ENCODE results near the gene TUBGCP3.

TUBGCP3 gene

DNA sequence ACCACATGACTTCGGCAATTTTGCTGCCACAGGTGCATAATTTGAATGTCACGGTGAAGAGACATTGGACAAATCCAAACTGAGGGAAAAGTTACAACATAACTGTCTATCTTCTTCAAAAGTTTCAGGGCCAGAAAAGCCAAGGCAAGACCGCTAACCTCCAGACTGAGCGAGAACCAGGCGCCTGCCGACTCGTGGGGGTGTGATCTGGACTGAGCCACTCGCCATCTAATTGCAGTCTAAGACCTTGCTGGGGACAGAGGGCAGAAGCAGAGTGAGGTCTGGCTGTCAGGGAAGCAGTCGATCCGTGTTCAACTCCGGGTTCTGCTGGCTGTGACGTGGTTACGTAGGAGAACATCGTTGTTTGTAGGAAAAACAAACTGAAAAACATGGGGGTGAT is 123.2 kb downstream of the TUBGCP3 start:
- Histone ChIP-seq H3K27me3 (no peaks in the 10 kb centered on the region), H3K4me1 (ENCODE audit: control insufficient read depth in 1 of 2, insufficient read depth in 1 of 2, low read depth in 1 of 2, low read length in 1 of 2) (no peaks in the 10 kb centered on the region), H3K36me3 (no peaks in the 10 kb centered on the region), H3K4me3 (ENCODE audit: low read depth in 1 of 2, low read length in 1 of 2) (no peak overlapping the region), H3K27ac (no peak overlapping the region), H3K9me3 (no peaks in the 10 kb centered on the region)
- TF ChIP-seq, protein P1, sequence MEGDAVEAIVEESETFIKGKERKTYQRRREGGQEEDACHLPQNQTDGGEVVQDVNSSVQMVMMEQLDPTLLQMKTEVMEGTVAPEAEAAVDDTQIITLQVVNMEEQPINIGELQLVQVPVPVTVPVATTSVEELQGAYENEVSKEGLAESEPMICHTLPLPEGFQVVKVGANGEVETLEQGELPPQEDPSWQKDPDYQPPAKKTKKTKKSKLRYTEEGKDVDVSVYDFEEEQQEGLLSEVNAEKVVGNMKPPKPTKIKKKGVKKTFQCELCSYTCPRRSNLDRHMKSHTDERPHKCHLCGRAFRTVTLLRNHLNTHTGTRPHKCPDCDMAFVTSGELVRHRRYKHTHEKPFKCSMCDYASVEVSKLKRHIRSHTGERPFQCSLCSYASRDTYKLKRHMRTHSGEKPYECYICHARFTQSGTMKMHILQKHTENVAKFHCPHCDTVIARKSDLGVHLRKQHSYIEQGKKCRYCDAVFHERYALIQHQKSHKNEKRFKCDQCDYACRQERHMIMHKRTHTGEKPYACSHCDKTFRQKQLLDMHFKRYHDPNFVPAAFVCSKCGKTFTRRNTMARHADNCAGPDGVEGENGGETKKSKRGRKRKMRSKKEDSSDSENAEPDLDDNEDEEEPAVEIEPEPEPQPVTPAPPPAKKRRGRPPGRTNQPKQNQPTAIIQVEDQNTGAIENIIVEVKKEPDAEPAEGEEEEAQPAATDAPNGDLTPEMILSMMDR (IDR thresholded peaks at IDR 0.05), result no peak

DNA sequence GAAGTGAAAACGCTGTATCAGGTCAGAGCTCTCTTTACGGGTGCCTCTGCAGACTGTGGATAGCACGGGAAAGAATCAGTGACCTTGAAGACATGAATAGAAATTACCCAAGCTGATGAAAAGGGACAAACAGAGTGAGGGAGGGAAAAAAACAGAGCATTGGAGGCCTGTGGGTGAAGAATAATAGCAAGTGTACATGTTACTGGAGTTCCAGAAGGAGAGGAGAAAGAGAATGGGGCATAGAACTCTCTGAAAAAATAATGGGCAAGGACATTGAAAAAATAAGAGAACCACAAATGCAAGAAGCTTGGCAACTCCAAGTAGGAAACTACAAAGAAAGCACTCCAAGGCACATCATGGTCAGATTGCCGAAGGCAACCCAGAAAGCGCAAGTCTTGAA is 125.5 kb downstream of the TUBGCP3 start:
- TF ChIP-seq, protein P1 (IDR thresholded peaks at IDR 0.05), result no peak
- H3K9me3 ChIP-seq, result no peaks in the 10 kb centered on the region
- no peaks in the 10 kb centered on the region for H3K36me3 ChIP-seq
- no peaks in the 10 kb centered on the region for H3K27me3 ChIP-seq
- no peaks in the 10 kb centered on the region for H3K4me1 ChIP-seq (ENCODE audit: control insufficient read depth in 1 of 2, insufficient read depth in 1 of 2, low read depth in 1 of 2, low read length in 1 of 2)
- H3K27ac ChIP-seq, result no peak overlapping the region
- no peak overlapping the region for H3K4me3 ChIP-seq (ENCODE audit: low read depth in 1 of 2, low read length in 1 of 2)

DNA sequence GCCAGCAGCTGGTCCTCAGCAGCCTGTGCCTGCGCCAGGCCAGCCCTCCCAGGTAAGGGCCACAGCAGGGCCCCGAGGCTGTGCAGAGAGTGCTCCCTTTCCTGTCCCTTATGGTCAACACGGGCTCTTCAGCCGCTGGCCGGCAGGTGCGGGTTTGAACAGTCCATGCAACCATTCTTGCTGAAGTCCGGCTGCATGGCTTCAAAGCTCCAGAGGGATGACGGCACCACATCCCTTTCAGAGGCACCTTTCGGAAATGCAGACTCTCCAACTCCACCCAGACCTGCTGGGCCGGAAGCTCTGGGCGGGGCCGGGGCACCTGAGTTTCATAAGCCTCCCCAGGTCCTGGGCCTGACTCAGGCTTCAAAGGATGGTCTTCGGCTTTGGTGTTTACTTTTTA is 130.5 kb downstream of the TUBGCP3 start:
- no peaks in the 10 kb centered on the region for H3K36me3 ChIP-seq
- no peak overlapping the region for H3K4me3 ChIP-seq (ENCODE audit: low read depth in 1 of 2, low read length in 1 of 2)
- H3K27ac ChIP-seq, result no peak overlapping the region
- H3K27me3 ChIP-seq, result no peaks in the 10 kb centered on the region
- H3K4me1 ChIP-seq (ENCODE audit: control insufficient read depth in 1 of 2, insufficient read depth in 1 of 2, low read depth in 1 of 2, low read length in 1 of 2), result no peaks in the 10 kb centered on the region
- TF ChIP-seq, protein P1 (IDR thresholded peaks at IDR 0.05), result no peak
- no peaks in the 10 kb centered on the region for H3K9me3 ChIP-seq

- no peak overlapping the region for H3K27ac ChIP-seq
- TF ChIP-seq, protein P1 (IDR thresholded peaks at IDR 0.05), result no peak
- H3K4me1 ChIP-seq (ENCODE audit: control insufficient read depth in 1 of 2, insufficient read depth in 1 of 2, low read depth in 1 of 2, low read length in 1 of 2), result no peaks in the 10 kb centered on the region
- H3K9me3 ChIP-seq, result no peaks in the 10 kb centered on the region
- no peak overlapping the region for H3K4me3 ChIP-seq (ENCODE audit: low read depth in 1 of 2, low read length in 1 of 2)
- H3K27me3 ChIP-seq, result no peaks in the 10 kb centered on the region
- no peaks in the 10 kb centered on the region for H3K36me3 ChIP-seq
Observed at GRCh38 chr13:112457081-112457480, 130.9 kb downstream of the TUBGCP3 start.

GRCh38 chr13:112456138-112457056 is 131.6 kb downstream of the TUBGCP3 start:
- H3K9me3 ChIP-seq, result no peaks in the 10 kb centered on the region
- TF ChIP-seq, protein P1 (IDR thresholded peaks at IDR 0.05), result no peak
- H3K4me3 ChIP-seq (ENCODE audit: low read depth in 1 of 2, low read length in 1 of 2), result no peak overlapping the region
- H3K27me3 ChIP-seq, result no peaks in the 10 kb centered on the region
- H3K4me1 ChIP-seq (ENCODE audit: control insufficient read depth in 1 of 2, insufficient read depth in 1 of 2, low read depth in 1 of 2, low read length in 1 of 2), result no peaks in the 10 kb centered on the region
- H3K27ac ChIP-seq, result no peak overlapping the region
- H3K36me3 ChIP-seq, result no peaks in the 10 kb centered on the region
